HFF-Myc (cell line): ENCODE data around the gene GCSAM.

Source experiments
- DNase-seq: peaks from one replicate; pipeline ENCODE4 v3.0.0-alpha.2; 2011; ENCODE audit warnings: low read depth; ENCODE audit errors: extremely low read depth
- H3K4me3 ChIP-seq: replicated peaks from 2 replicates; pipeline ENCODE4 v1.5.1; 2011; ENCODE audit warnings: low read depth, mild to moderate bottlenecking, control low read depth, low read length
- TF ChIP-seq, protein P1 (sequence below): IDR thresholded peaks from 2 replicates; pipeline ENCODE4 v1.5.1; 2012; ENCODE audit warnings: mild to moderate bottlenecking, low read depth, low read length, control low read depth; ENCODE audit errors: missing control alignments

Gene GCSAM

DNA sequence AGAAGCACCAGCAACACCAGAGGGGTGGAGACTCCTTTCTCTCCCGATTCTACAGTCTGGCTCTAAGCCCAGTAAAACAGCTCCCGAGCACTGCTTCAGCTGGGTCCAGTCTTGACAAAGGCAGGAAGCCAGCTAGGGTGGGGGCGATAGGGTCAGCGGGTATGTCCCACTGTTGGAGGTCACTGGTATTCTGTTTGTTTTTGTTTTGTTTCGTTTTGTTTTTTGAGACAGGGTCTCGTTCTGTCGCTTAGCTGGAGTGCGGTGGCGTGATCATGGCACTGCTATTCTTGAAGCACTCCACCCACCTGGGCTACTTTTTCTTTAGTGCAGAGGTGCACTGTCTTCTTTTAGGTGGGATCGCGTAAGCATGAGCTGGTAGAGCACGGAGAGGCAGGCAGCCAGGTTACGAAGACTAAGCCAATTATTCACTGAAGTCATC, 16.3 kb downstream of the GCSAM start:
- no peak overlapping the region for H3K4me3 ChIP-seq
- DNase-seq: no peak
- TF ChIP-seq, protein P1, sequence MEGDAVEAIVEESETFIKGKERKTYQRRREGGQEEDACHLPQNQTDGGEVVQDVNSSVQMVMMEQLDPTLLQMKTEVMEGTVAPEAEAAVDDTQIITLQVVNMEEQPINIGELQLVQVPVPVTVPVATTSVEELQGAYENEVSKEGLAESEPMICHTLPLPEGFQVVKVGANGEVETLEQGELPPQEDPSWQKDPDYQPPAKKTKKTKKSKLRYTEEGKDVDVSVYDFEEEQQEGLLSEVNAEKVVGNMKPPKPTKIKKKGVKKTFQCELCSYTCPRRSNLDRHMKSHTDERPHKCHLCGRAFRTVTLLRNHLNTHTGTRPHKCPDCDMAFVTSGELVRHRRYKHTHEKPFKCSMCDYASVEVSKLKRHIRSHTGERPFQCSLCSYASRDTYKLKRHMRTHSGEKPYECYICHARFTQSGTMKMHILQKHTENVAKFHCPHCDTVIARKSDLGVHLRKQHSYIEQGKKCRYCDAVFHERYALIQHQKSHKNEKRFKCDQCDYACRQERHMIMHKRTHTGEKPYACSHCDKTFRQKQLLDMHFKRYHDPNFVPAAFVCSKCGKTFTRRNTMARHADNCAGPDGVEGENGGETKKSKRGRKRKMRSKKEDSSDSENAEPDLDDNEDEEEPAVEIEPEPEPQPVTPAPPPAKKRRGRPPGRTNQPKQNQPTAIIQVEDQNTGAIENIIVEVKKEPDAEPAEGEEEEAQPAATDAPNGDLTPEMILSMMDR: no peak

DNA sequence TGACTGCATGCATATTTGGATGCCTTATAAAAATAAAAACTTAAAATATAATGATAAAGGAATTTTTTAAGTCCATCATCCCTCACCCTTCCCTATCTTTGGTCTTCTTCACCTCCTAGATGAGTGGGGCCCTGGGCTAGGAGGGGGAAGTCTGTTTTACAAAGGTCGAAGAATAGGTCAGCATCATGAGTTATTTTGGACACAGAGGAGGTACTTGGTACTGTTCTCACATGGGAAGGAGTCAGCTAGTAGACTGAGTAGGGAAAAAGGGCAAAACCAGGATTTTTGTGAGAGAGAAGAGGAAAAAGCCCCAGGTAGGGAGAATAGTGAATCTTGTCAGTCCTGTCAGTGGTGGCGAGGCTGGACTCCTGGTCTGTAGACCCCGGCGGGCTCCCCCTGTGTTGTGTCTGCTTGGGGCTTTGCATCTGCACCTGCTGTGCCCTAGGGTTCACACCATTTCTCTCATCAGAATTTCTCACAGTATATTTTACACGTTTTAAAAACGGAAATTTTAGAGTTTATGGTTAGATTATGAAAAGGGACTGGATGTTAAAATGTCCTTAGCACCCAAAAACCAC, 17.2 kb downstream of the GCSAM start:
- no peak overlapping the region for H3K4me3 ChIP-seq
- TF ChIP-seq, protein P1: no peak
- no peak for DNase-seq

DNA sequence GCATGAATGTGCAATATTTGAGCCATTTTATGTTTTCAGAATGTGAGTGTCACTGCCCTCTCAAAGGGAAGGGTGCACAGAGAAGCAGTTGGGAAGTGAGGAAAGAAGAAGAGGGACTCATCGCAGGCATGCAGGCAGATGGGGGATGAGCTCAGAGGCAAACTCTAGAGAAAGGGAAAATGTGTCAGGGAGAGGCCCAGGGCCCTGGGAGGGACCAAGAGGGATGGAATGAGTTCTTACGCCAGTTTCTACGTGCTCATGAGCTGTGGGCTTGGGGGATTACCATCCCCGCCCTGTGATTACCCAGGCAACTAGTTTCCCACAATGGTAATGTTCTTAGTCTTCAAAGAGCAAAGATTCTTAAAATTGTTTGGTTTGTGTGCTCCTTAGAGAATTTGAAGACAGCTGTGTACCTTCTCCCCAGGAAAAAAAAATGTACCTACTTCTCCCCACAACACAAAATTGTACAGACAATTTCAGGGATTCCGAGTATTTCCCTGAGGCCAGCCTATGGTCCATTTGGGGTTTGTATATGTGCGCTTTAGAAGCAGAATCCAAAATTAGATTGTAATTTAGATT, 17.8 kb downstream of the GCSAM start:
- DNase-seq: no peak
- TF ChIP-seq, protein P1: no peak
- H3K4me3 ChIP-seq: no peak overlapping the region

DNA sequence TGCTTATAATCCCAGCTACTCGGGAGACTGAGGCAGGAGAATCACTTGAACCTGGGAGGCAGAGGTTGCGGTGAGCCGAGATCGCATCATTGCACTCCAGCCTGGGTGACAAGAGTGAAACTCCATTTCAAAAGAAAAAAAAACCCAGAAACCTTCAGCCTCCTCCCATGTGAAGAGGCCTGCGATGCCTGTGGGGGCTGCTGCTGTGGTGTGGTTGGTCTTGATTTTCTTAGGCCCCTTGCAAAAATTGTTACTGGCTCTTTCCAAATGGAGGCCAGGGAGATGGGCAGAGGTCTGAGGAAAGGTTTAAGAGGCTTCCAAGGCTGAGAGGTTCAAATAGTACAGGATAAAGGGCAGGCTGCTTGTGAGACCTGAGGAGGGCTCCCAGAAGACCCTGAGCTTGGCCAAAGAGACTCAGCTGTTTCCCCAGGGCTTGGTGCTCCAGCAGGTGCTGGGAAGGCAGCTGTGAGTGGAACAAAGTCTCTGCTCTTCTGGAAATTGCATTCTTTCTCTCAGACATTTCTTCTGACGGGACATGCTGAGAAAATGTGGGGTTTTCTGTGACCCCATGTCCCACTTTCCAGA, 18.4 kb downstream of the GCSAM start:
- TF ChIP-seq, protein P1: no peak
- no peak overlapping the region for H3K4me3 ChIP-seq
- no peak for DNase-seq

DNA sequence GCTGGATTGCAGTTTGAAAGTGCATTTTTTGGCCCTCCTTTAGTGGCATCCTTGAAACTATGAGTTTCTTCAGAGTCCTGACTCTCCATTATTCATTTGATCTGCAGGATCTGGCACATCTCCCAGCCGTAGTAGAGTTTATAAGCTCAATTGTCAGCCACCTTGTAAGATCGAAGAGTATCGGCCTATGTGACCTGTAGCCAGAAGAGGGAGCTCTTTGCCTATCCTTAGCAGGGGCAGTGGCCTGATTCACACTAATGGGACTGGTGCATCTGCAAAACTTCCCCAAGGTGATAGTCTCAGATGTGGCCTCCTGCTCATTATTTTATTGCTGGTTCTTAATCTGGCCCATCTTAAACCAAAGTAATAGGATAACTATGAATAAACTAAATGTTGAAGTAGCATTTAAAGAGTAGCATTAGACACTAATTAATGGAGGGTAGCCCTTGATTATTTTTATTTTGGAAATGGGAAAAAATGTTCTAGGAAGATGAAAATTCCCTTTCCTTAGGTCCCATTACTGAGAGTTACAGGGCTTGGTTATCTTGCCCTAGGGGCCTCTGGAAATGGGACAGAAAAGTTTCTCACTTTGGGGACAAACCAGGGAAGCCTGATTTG, 21.2 kb downstream of the GCSAM start:
- peak; percentile 46 for DNase-seq
- TF ChIP-seq, protein P1: peak; percentile 85

DNA sequence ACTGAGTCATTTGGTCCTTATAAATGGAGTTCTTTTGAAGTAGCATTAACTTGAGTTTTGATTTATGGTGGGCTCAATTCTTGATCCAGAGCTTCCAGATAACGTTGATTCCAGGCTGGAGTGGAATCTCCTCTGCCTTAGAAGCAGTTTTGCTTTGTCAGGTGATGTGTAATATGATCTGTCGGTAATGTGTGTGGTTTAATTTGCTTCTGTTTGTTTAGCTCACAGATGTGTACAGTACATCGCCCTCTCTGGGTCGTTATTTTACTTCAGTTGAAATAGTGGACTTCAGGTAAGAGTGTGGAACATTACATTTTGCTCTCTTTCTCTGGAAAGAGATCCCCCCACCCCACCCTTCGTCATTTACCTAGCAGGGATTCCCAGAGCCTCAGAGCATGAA, 23.7 kb downstream of the GCSAM start:
- no peak overlapping the region for H3K4me3 ChIP-seq
- DNase-seq: no peak
- TF ChIP-seq, protein P1: no peak

More for the DNA sequence above, 21.2 kb downstream of the GCSAM start:
- H3K4me3 ChIP-seq: no peak overlapping the region
